OCI-LY3 (cell line): ENCODE data around the gene SAMD11.
"Not testable (repeated sequence)": the region's sequence is repeated elsewhere in the genome, so short reads cannot be mapped to it uniquely, and the experiment has no call there.

Experiments
- H2AFZ ChIP-seq: fragments of 200-600, 300-600 bp; shearing (Covaris generic); 2 replicates; pipeline ENCODE4 v1.6.0; 2014; ENCODE audit warnings: antibody characterized with exemption, low read depth, low read length
- H3K27ac ChIP-seq: fragments of 200-600, 300-600 bp; sonication (generic); 2 replicates; pipeline ENCODE4 v1.5.1; 2014; ENCODE audit warnings: mild to moderate bottlenecking, low read length, moderate library complexity, mixed read lengths
- H3K27me3 ChIP-seq: fragments of 200-600, 300-600 bp; sonication (generic); 2 replicates; pipeline ENCODE4 v1.6.1; 2014; ENCODE audit warnings: low read depth, low read length, mixed read lengths
- H3K36me3 ChIP-seq: fragments of 200-600, 300-600 bp; sonication (generic); replicated peaks from 2 replicates; pipeline ENCODE3; 2014; ENCODE audit warnings: low read depth, low read length, mixed read lengths
- H3K4me1 ChIP-seq: fragments of 300-600, 200-600 bp; sonication (generic); 2 replicates; pipeline ENCODE4 v1.6.1; 2014; ENCODE audit warnings: low read length, mixed read lengths
- H3K4me2 ChIP-seq: fragments of 200-600, 300-600 bp; sonication (generic); 2 replicates; pipeline ENCODE4 v1.6.1; 2014; ENCODE audit warnings: low read length, mixed read lengths
- H3K4me3 ChIP-seq: fragments of 300-600, 200-600 bp; sonication (generic); 2 replicates; pipeline ENCODE4 v1.5.1; 2014; ENCODE audit warnings: antibody characterized with exemption, mild to moderate bottlenecking, low read length, moderate library complexity
- H3K79me2 ChIP-seq: fragments of 300-600, 200-600 bp; shearing (Covaris generic); 2 replicates; pipeline ENCODE4 v1.6.1; 2014; ENCODE audit warnings: mild to moderate bottlenecking, low read length, mixed read lengths
- H3K9ac ChIP-seq: fragments of 300-600, 200-600 bp; shearing (Covaris generic); 2 replicates; pipeline ENCODE4 v1.6.0; 2014; ENCODE audit warnings: mild to moderate bottlenecking, low read length, moderate library complexity
- H3K9me3 ChIP-seq: fragments of 200-600, 300-600 bp; shearing (Covaris generic); 2 replicates; pipeline ENCODE4 v1.6.1; 2014; ENCODE audit warnings: low read length, mixed read lengths; ENCODE audit not compliant: insufficient read depth
- H4K20me1 ChIP-seq: fragments of 200-600, 300-600 bp; sonication (generic); 2 replicates; pipeline ENCODE4 v1.6.1; 2016; ENCODE audit warnings: low read length, mixed read lengths; ENCODE audit not compliant: insufficient read depth
- EZH2phosphoT487 ChIP-seq: fragments of 200-600 bp; shearing (Covaris generic); IDR thresholded peaks from 2 replicates; pipeline ENCODE4 v1.6.1; 2018; ENCODE audit warnings: antibody characterized with exemption, mixed run types, low read depth
- TF ChIP-seq, protein P1 (sequence below): fragments of 200-600, 300-600 bp; sonication (generic); IDR thresholded peaks from 2 replicates; pipeline ENCODE4 v1.5.1; 2014; ENCODE audit warnings: antibody characterized with exemption, low read length, low read depth

SAMD11 gene

DNA sequence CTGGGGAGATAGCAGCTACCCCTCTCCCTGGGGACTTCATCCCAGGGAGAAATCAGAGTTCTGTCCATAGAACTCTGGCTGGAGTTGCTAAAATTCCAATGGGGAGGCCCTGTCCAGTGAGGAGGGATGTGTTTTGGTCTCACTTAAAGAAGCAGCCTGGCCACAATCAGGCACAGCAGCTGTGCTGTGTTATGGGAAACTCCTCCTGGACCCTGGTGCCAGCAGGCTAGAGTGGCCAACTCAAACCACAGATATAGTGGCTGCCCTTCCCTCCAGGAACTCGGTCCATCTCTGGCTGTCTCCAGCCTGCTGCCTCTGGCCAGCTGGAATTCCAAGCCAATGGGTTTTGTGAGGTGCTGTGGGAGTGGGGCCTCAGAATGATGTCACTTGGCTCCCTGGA lies 37.4 kb upstream of the SAMD11 start:
- H3K4me2 ChIP-seq: no peak overlapping the region
- H4K20me1 ChIP-seq: no peaks in the 10 kb centered on the region
- TF ChIP-seq EZH2phosphoT487: no peak
- TF ChIP-seq, protein P1, sequence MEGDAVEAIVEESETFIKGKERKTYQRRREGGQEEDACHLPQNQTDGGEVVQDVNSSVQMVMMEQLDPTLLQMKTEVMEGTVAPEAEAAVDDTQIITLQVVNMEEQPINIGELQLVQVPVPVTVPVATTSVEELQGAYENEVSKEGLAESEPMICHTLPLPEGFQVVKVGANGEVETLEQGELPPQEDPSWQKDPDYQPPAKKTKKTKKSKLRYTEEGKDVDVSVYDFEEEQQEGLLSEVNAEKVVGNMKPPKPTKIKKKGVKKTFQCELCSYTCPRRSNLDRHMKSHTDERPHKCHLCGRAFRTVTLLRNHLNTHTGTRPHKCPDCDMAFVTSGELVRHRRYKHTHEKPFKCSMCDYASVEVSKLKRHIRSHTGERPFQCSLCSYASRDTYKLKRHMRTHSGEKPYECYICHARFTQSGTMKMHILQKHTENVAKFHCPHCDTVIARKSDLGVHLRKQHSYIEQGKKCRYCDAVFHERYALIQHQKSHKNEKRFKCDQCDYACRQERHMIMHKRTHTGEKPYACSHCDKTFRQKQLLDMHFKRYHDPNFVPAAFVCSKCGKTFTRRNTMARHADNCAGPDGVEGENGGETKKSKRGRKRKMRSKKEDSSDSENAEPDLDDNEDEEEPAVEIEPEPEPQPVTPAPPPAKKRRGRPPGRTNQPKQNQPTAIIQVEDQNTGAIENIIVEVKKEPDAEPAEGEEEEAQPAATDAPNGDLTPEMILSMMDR: no peak
- H3K4me3 ChIP-seq: no peak overlapping the region
- H2AFZ ChIP-seq: no peak overlapping the region
- H3K9ac ChIP-seq: no peak overlapping the region
- H3K4me1 ChIP-seq: no peaks in the 10 kb centered on the region
- no peaks in the 10 kb centered on the region for H3K36me3 ChIP-seq
- H3K9me3 ChIP-seq: no peaks in the 10 kb centered on the region
- no peaks in the 10 kb centered on the region for H3K79me2 ChIP-seq
- H3K27ac ChIP-seq: no peak overlapping the region
- H3K27me3 ChIP-seq: peaks cover 18% of the 10 kb centered on the region

DNA sequence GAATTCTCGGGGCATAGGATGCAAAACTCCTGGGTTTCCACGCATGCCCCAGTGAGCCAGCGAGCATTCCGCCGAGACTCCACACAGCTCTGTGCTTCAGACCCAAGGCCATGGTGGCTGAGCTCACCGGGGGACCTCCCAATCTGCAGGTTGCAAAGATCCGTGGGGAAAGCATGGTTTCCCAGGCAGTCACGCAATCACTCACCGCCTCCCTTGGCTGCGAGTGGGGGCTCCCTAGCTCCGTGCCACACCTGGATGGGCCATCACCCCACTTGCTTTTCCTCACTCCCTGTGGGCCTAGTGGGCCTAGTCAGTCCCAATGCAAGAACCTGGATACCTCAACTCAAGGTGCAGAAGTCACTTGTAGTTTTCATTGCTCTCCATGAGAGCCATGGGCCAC lies 37.0 kb upstream of the SAMD11 start:
- Histone ChIP-seq H3K4me2 (no peak overlapping the region), H4K20me1 (no peaks in the 10 kb centered on the region), H3K4me3 (no peak overlapping the region), H3K36me3 (no peaks in the 10 kb centered on the region), H3K4me1 (no peaks in the 10 kb centered on the region), H3K27me3 (peaks cover 18% of the 10 kb centered on the region), H3K9ac (no peak overlapping the region), H3K27ac (no peak overlapping the region), H3K9me3 (no peaks in the 10 kb centered on the region), H2AFZ (no peak overlapping the region), H3K79me2 (no peaks in the 10 kb centered on the region)
- TF ChIP-seq EZH2phosphoT487: no peak
- TF ChIP-seq, protein P1: no peak

DNA sequence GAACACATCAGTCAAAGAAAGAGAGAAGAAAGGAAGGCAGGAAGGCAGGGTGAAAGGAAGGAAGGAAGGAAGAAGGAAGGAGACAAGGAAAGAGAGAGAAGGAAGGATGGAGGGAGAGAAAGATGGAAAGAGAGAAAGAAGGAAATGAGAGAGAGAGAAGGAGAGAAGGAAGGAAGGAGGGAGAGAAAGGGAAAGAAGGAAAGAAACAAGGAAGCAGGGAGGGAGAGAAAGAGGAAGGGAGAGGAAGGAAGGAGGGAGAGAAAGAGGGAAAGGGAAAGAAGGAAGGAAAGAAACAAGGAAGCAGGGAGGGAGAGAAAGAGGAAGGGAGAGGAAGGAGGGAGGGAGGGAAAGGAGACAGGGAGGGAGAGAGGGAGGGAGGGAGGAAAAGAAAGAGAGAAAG lies 35.4 kb upstream of the SAMD11 start:
- Histone ChIP-seq H2AFZ (no peak overlapping the region), H3K9me3 (no peaks in the 10 kb centered on the region), H3K4me2 (no peak overlapping the region), H3K4me1 (no peaks in the 10 kb centered on the region), H3K4me3 (no peak overlapping the region), H3K36me3 (no peaks in the 10 kb centered on the region), H4K20me1 (no peaks in the 10 kb centered on the region), H3K27me3 (peaks cover 18% of the 10 kb centered on the region), H3K27ac (no peak overlapping the region), H3K9ac (no peak overlapping the region), H3K79me2 (no peaks in the 10 kb centered on the region)
- TF ChIP-seq EZH2phosphoT487: no peak
- TF ChIP-seq, protein P1: no peak

DNA sequence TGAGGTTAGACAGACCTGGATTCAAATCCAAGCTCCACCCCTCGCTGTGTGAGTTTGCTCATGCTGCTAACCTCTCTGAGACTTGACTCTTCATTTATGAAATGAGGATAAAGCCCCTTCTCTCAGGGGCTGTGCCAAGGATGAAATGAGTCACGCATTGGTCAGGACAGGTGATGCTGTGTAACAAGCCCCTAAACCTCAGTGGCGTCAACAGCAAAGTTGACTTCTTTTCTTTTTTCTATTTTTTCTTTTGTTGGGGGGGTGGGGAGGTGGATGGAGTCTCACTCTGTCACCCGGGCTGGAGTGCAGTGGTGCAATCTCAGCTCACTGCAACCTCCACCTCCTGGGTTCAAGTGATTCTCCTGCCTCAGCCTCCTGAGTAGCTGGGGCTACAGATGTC lies 33.9 kb upstream of the SAMD11 start:
- not testable (repeated sequence) for H3K36me3 ChIP-seq, H3K79me2 ChIP-seq, H3K4me2 ChIP-seq, H3K9ac ChIP-seq, H2AFZ ChIP-seq, H3K9me3 ChIP-seq, H3K27ac ChIP-seq, H4K20me1 ChIP-seq, H3K4me3 ChIP-seq, H3K4me1 ChIP-seq
- H3K27me3 ChIP-seq: peaks cover 15% of the 10 kb centered on the region

DNA sequence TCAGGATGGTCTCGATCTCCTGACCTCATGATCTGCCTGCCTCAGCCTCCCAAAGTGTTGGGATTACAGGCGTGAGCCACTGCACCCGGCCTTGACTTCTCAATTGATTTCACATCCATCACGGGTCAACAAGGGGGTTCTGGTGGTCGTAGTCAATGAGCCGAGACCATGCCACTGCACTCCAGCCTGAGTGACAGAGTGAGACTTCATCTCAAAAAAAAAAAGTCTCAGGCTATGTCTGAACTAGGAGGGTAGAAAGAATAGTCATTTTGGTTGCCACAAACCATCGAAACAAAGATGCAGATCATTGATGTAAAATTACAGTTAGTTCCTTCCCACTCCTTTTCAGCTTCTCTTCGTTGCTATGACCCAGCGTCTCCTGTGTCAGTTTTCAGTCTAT lies 33.5 kb upstream of the SAMD11 start:
- H3K79me2 ChIP-seq, H3K9me3 ChIP-seq, H3K36me3 ChIP-seq, H3K27ac ChIP-seq, H2AFZ ChIP-seq, H4K20me1 ChIP-seq, H3K9ac ChIP-seq, H3K4me1 ChIP-seq, H3K4me2 ChIP-seq, H3K4me3 ChIP-seq: not testable (repeated sequence)
- H3K27me3 ChIP-seq: peaks cover 15% of the 10 kb centered on the region
